Measurements from ENCODE around the gene PMEPA1.

The PMEPA1 gene

GRCh38 chr20:57600320-57601210 lies 109.2 kb downstream of the PMEPA1 start:
- DNase-seq, result peak; percentile 49

GRCh38 chr20:57598491-57598890 lies 111.3 kb downstream of the PMEPA1 start:
- DNase-seq, result no peak

Data from activated CD4-positive, alpha-beta T cell treated with anti-CD3 and anti-CD28 coated beads, Interleukin-10, Interleukin-2, amounts not matched to agents 100 ng/mL and 50 ng/mL, durations not matched to agents 16 hours and 8 hours (primary cell).